Activated CD4-positive, alpha-beta T cell treated with anti-CD3 and anti-CD28 coated beads, Interleukin-2, Interleukin-6, amounts not matched to agents 100 ng/mL and 50 ng/mL, durations not matched to agents 16 hours and 8 hours (primary cell): Measurements from ENCODE around the gene NUFIP2.
"Not testable (repeated sequence)": the region's sequence is repeated elsewhere in the genome, so short reads cannot be mapped to it uniquely, and the experiment has no call there.

Source experiments
- DNase-seq: peaks from one replicate; pipeline ENCODE4 v3.0.0-alpha.2; 2020

NUFIP2 gene

DNA sequence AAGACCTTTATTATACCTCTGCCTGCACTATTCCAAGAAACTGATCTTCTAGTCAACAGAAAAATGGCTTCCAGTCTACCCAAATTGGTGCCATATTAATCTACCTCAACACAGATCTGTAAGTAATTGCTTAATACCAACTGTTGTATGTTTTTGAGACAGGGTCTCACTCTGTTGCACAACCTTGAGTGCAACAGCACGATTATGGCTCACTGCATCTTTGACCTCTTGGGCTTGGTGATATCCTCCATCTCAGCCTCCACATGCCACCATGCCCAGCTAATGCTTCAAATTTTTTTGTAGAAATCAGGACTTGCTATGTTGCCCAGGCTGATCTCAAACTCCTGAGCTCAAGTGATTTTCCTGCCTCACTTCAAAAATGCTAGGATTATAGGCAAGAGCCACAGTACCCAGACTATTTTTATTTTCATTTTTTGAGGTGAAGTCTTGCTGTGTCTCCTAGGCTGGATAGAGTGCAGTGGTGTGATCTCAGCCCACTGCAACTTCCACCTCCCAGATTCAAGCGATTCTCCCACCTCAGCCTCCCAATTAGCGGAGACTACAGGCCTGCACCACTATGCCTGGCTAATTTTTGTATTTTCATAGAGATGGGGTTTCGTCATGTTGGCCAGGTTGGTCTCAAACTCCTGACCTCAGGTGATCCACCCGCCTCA, 14.4 kb downstream of the NUFIP2 start:
- no peak for DNase-seq

DNA sequence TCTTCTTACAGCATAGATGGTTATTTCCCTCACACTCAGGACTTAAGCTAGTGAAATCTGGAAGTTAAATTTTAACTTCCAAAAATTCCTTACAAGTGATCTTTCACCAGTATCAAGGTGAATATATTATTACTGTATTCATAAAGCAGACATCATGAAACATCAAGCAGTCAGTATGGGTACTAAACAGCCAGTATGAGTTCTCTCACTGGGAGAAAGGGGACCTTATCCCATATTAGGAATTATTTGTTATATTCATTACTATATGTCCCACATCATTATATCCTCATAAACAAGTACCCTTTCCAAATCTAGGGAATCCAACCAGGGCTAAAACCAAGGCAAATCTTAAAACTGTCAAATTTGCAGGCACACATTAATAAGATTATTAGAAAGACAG, 15.3 kb downstream of the NUFIP2 start:
- no peak for DNase-seq

DNA sequence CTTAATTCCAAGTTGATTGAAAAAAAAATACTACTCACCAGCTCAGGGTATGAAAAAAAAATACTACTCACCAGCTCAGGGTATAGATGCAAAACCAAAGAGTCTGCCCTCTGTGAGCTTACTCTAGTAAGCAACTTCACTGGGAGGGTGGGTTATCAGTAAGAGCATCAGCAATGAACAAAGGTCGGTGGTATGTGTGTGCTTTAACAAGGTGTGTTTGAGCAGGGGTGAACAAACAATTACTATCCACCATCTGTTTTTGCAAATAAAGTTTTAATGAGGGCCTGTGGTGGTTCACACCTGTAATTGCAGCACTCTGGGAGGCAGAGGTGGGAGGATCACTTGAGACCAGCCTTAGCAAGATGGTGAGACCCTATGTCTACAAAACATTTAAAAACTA, 20.0 kb downstream of the NUFIP2 start:
- DNase-seq: no peak

DNA sequence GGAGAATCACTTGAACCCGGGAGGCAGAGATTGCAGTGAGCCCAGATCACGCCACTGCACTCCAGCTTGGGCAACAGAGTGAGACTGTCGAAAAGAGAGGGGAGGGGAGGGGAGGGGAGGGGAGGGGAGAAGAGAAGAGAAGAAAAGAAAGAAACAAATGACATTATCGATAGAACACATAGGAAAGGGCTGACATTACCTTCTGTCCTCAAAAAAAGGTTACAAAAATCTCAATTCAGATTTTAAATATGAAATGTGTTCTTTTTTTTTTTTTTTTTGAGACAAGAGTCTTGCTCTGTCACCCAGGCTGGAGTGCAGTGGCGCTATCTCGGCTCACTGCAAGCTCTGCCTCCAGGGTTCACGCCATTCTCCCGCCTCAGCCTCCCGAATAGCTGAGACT, 22.0 kb downstream of the NUFIP2 start:
- DNase-seq: not testable (repeated sequence)

DNA sequence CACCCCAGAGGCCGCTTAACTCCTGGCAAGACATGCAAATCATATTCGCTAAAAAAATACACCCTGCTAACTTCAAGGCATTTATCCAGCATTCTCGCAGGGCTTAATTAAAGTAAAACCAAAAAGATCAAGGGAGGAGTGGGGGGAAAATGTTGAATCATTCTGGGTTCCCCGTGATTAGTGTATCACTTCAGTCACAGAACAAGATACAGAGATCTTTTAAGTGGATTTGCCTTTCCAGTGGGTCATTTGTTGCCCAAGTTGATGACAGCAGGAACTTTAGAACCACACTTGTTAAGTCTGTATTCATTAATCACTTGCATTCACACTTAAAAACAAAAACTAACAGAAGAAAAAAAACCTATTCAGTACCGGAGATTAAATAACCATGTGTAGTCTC, 30.0 kb downstream of the NUFIP2 start:
- no peak for DNase-seq

DNA sequence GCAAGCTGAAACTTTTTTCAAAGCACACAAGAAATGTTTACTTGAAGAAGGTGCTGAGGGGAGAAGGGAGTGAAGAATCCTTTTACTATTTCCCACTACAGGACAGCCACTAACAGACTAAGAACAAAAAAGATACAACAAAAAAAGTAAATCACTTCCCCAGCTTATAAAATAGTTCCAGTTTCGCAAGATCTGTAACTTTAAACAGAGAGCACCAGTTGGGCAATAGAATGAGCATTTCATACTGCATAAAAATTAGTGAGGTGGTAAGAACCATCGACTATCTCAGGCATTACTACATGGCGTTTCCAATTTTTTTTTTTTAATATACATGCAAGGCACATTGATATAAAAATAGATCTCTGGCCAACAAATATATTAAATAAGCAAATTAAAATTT, 36.2 kb downstream of the NUFIP2 start:
- no peak for DNase-seq

DNA sequence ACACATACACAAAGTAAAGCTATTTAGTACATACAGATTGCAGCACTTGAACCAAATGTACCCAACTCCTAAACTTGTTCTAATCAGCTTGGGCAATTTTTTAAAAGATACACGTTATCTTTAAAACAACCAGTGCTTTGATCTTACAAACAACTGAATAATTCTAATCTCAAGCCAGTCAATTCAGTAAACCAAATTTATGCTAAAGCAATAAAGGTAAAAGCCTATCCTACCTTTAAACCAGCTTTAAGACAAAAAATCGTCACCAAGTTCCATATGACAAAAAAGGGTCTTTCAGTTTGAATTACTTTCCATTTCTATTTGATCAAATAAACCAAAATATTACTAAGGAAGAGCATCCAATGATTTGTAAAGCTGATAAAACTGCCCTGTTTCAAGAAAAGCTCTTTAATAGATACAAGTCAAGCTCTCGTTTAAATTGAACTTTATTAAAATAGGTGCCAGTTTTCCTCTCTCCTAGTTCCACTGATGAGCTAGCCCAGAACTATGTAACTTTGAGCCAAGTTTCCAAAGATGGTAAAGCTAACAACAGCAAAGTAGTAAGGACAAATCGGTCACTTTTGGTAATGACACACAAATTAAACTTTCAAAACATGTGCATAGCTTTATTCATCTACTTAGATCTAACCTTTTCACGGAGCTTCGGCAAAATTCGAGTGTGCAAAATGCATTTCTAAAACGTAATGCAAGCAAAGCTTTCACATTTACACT, 37.0 kb downstream of the NUFIP2 start:
- DNase-seq: peak; percentile 30

DNA sequence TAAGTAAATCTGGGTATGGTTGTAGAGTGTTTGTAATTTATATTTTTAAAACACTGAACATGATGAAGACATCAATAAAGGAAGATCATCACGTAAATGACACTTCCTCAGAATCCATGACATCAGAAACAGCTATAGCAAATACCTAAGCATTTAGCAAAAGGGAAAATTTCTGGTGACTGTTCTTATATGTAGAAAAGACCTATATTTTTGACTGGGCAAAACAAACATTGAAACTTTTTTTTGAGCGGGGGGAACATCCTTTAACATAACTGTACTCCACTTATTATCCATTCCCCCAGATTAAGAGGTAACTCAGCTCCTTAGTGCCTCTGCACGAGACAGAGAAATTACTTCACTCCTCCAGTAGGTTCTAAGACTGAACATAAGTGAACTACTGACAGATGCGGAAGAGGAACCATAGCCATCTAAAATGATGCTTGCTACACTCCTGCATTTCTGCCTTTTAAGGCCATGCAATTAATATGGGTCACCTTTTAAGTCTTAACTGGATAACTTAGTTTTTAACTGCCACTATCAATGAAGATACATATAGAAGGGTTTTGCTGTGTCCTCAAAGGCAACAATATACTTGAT, 37.9 kb downstream of the NUFIP2 start:
- DNase-seq: no peak

DNA sequence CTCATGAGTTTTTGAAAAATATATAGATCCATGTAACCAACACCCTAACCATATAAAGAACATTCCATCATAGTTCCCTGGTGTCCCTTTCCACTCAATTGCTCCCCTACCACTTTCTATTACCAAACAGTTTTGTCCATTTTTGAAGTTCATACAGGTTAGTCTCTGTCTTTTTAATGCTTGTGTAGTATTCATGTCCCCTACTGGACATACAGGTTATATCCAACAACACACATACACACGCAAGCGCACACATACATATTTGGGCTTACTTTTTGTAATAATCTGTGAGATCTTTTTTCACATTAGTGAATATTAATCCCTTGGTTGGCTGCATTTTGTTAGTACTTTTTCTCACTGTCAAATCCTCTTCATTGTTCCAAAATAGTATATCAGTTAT, 40.9 kb downstream of the NUFIP2 start:
- DNase-seq: no peak

DNA sequence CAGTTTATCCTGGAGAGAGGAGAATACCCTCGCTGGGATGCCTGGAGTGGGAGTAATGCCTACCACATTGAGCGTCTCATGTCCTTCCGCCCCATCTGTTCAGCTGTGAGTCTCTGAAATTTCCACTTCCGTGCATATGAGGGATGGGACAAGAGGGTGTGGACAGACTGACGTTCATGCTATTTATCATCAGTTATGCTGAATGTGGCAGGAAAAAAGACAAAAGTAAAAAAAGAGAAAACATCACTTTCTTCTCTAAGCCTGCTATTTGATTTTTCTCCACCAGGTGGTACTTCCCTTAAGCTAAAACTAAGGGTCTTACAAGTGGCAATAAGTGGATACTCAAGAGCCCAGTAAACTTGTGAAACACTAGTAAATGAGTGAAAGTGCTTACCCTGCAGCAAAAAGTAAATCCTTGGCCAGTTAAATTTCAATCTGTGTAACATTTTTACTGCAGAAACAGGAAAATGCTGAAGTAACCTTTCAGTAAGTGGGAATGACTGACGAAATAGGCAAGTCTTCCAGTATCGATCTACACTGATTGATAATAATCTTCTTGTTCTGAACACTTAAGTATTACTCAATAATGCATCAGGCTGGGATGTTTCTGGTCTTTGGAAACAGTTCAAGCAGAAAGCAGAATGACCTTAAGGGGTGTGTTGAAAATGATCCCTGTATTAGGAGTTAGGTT, 41.7 kb downstream of the NUFIP2 start:
- peak; percentile 15 for DNase-seq

DNA sequence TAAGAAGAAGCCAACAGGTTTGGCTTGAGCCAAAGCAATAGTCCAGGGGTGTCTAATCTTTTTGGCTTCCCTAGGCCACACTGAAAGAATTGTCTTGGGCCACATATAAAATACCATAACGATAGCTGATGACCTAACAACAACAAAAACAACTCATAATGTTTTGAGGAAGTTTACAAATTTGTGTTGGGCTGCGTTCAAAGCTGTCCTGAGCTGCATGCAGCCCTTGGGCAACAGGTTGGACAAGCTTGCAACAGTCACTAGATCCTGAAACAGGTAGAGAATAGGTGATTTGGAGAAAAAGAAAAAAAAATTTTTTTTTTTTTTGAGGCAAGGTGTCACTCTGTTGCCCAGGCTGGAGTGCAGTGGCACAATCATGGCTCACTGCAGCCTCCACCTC, 42.8 kb downstream of the NUFIP2 start:
- no peak for DNase-seq

DNA sequence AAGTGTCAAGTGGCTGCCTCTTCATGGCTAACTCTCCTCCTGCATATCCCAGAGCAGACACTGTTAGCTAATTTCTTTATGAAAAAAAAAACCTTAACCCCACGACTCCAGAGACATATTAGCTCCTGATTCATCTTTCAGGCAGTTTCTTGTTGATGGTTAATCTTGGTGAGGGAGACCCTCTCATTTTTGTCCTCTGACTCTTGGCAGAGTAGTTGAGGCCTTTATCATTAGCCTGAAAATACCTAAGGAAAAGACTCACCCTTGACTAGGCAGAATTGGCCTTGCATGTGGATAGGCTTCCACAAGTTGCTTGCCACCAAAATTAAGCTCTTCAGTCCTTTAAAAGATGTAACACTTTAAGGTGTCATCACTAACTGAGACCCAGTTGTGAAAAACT, 43.3 kb downstream of the NUFIP2 start:
- DNase-seq: no peak

DNA sequence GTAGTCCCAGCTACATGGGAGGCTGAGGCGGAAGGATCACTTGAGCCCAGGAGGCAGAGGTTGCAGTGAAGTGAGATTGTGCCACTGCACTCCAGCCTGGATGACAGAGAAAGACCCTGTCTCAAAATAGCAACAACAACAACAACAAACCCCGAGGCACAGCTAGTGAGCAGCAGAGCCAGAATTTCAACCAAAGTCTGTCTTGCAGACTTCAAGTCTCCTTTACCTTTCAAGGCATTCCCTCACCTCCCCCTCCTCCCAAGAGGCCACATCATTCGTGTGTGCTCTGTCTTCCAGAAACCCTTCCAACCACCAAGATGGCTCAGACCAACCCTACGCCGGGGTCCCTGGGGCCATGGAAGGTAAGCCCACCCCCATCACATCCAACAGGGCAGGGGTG, 45.1 kb downstream of the NUFIP2 start:
- no peak for DNase-seq

DNA sequence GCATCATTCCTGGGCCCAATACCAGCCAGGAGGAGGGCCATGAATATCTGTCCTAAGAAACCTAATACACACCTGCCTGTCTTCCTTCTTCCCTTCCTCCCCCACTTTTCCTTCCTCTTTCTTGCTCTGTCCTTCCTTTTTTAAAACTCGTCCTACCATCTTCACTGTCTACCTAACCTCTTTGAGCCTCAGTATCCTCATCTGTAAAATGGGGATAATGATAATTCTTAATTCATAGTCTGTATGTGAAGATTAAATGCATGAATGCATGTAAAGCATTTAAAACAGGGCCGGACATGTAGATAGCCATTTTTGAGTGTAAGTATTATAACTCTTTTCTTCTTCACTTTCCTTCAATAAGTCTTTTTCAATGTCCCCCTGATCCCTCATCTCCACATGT, 46.7 kb downstream of the NUFIP2 start:
- DNase-seq: no peak

DNA sequence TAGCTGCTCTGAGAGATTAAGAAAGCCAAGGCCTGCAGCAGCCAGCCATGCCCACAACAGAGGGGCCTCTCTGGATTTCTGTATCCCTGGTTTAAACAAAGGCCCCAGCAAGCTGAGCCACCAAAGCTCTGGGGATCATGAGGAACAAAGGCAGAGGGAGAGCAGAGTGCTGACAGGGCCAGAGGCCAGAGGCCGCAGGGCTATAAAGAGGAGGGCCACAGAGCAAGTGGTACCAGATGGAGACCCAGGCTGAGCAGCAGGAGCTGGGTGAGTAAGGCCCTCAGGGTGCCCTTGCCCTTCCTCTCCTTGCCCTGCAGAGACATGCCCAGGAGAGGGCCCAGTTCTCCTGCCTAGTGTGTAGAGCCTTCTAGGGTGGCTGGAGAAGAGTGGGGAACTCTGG, 47.3 kb downstream of the NUFIP2 start, which contains the start of gene CRYBA1:
CRYBA1 (plus strand) TSS at position 232 of the 400 bp plus-strand sequence; CDS start at position 237, 5 bp downstream.
- no peak for DNase-seq

DNA sequence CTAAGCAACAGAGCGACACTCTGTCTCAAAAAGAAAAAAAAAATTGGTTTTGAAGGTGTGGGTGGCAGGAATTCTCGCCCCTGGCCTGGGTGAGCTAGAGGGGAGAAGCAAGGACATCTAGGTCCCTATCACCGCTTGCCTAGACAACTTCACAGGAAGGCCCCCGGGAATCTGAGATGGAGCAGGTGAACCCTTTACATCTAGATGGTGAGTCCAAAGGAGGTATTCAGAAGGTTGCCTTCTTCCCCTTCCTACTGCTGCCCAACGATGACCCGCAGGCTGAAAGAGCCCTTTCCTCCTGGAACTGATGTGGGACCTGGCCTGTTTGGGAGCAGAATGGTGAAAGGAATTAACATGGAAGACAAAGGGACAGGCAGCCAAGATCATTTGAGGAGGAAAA, 48.5 kb downstream of the NUFIP2 start:
- DNase-seq: no peak

DNA sequence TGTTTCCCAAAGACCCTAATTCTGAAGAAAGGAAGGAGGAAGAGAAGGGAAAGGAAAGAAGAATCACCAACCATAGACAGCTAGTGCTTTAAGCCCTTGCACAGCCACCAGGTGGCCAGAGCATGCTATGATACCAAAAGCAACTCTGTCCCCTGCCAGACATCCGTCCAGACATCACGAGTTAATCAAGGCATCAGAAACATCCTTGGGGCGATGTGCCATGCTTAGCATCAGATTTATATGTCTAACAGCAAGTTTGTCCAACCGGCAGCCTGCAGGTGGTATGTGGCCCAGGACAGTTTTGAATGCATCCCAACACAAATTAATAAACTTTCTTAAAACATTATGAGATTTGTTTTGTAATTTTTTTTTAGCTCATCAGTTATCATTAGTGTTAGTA, 50.2 kb downstream of the NUFIP2 start:
- DNase-seq: no peak

DNA sequence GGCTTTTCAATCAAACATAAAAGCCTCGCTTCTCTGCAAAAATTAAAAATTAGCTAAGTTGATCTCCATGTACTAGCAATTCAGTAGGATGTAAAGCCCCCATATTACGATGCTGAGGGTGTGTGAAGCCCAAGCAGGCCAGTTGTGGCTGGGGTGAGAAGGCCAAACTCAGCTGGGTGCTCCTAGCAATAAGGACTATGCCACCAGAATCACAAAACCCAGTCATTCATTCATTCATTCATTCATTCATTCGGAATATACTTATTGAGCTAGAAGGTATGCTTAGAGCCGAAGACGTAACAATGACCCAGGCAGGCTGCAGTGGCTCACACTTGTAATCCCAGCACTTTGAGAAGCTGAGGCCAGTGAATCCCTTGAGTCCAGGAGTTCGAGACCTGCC, 51.2 kb downstream of the NUFIP2 start:
- no peak for DNase-seq

DNA sequence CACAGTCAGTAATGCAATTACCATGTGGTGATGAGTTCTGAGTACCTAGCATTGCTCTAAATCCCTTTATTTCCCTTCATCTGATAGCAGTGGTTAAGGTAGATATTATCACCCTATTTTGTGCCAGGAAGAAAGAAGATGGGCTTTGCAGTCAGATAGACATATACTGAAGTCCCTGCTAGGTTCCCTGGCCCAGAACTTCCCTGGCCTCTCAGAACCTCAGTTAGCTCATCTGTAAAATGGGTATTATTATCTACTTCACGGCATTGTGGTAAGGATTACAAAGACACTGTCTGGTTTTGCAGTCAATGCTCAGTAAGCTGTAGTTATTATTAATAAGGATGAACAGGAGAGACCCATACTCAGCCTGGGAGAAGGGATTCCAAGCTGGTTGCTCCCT, 51.9 kb downstream of the NUFIP2 start:
- DNase-seq: no peak

DNA sequence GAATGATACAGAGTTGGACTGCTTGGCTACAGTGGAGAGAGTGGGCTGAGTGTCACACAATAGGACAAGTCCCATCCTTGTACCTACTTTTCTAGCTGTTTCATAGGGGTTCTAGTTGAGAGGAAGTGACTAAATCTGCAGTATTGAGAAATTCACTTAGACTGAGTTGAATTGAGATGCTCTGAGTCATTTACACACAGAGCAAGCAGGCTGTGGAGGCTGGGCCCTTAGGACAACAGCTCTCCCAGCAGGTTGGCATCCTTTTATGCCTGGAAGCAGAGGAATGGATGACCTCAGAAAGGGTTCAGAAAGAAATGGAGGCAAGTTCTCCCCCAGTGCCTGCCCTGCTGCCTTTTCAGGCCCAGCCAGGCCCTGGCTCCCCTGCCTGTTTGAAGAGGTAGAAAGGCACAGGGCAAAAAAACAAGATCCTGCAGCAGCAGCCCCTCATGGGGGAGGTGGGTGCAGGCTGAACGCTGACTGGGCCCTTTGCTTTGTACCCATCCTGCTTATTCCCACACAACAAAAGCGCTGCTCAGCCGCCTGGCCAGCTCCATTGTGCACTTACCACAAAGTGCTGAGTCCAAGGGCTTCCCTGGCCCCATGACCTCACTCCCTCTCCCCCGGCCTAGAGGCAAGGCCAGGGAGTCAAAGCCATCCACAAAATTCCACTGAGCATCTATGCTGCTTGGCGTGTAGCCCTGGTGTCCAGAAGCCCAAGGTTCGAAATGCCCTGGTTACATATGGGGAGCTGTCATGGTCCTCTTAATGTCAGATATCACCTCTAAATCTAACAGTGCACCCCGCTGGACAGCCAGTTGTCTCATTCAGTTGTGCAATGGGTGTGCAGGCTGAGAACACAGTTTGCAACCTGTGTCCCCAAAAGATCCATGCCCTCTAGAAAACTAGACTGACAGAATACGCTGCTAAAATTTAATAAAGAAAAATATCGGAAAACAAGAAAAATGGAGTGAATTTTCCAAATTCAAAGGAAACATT, 52.7 kb downstream of the NUFIP2 start:
- DNase-seq: peak; percentile 76

DNA sequence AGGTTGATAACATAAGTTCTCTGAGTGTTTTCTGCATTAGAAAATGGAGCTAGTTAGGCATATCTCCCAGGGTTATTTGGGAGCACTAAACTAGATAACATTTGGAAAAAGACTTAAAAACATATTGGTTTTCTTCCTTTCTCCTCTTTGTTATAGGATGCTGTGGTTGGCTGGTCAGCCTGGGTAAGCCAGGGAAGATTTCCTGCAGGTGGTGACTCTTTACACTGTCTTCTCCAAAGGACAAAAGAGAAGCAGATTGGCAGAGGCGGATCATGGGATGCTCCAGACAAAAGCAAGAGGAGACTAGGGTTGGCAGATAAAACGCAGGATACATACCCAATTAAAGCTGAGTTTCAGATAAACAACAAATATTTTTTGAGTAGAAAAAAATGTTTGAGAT, 53.5 kb downstream of the NUFIP2 start:
- no peak for DNase-seq

DNA sequence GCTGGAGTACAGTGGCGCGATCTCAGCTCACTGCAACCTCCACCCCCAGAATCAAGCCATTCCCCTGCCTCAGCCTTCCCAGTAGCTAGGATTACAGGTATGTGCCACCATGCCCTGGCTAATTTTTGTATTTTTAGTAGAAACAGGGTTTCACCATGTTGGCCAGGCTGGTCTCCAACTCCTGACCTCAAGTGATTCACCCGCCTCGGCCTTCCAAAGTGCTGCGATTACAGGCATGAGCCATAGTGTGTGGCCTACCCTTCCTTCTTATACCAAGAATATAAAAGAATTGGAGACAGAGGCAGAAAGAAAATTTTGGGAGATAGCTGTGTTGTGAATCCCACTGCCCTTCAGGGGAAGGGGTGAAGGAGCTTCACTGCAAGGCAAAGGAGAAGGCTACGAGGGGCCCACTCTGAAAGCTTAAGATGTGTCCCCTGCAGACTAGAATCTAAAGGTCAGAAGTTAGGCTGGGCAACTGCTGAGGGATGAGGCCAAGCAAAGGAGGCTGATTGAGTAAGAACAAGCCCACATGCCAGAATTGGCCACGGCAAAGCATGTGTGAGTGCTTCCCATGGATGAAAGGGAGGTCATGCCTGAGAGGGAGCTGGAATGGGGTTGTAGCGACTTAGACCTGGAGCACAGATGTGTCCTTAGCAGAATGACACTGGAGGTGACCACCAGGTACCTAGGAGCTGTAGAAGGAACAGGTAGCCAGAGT, 55.7 kb downstream of the NUFIP2 start:
- no peak for DNase-seq
